HG03097 (cell line): ENCODE results near the gene ASPA.

Experiments
- ATAC-seq: cut with Tn5 transposase; IDR thresholded peaks from one replicate; pipeline ENCODE4 v1.9.1; 2021; ENCODE audit not compliant: unreplicated experiment, low FRiP score

Gene ASPA

DNA sequence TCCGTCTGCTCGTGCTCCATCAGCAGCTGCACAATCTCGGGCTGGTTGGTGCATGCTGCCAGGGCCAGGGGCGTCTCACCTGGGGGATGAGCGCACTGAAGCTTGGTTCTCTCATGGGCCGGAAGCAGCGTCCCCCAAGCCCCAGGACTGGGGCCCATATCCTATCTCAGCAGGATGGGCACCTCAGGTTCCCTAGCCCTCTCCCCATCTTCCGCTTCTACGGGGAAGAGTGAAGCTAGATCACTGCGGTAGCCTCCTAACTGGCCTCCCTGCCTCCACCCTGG, 57.0 kb downstream of the ASPA start:
- no peak for ATAC-seq

DNA sequence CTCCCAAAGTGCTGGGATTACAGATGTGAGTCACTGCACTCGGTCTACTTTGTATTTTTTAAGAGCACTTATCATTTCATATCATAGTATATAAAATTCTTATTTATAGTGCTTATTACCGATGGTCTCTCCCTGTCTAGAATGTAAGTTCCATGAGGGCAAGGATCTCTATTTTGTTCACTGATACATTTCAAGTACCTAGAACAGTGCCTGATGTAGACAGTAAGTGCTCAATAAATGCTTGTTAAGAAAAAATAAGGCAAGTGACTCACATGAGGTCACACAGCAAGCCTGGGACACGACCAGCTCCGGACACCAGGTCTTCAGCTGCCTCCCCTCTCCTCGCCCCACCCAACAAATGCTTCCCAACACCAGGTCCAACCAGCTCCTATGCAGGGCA, 58.0 kb downstream of the ASPA start:
- no peak for ATAC-seq

DNA sequence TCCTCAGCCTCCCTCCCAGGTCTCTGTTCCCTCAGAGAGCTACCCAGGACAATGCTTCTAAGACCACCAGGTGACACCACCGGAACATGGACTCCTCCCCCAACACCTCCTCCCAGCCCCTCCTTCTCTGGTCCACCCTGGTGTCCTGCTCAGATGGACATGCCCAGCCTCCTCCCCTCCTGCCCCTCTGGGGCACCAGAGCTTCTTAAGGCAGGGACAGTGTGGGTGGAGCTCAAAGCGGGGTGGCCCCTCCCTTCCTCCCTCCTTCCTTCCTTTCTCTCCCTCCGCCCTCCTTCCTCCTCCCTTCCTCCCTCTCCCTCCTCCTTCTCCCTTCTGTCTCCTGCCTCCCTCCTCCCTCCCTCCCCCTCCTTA, 59.1 kb downstream of the ASPA start:
- ATAC-seq: no peak

DNA sequence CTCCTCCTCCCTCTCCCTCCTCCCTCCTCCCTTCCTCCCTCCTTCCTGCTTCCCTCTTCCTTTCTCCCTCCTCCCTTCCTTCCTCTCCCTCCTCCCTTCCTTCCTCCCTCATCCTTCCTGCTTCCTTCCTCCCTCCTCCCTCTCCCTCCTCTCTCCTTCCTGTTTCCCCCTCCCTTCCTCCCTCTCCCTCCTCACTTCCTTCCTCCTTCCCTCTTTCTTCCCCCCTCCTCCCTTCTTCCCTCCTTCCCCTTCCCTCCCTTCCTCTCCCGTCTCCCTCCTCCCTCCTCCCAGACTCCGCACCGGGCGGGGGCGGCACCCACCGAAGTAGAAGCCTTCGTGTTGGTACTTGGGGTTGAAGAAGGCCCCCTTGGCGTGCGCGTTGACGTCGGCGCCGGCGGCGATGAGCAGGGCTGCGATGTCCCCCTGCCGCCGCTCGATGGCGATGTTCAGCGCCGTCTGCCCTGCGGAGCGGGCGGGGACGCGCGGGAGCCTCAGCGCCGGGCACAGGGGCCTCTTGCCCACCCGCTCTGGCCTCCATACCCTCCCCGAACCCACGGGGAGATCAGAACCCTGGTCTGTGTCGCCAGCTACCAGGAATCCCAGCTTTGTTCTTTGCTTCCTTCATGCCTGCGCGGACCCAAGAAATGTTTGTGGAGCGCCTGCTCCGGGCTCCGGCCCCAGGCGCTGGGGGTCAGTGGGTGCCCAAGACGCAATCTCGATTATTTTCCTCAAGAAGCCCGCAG, 59.6 kb downstream of the ASPA start:
- ATAC-seq: no peak

DNA sequence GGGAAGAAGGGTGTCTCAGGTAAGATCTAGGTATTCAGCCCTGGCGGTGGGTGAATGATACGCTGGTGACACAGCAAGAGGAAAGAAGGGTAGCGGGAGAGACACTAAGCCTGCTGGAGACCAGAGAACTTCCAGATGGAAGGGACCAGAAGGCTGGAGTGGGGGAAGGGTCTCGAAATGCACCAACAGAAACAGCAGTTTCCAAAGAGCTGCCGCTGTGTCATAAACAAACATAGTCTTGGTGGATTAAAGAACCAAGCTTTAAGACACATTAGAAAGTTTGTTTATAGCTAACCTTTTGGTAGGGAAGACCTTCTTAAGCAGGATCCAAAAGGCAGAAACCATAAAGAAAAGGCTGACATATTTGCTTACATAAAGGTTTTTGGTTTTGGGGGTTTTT, 60.9 kb downstream of the ASPA start:
- ATAC-seq: no peak

DNA sequence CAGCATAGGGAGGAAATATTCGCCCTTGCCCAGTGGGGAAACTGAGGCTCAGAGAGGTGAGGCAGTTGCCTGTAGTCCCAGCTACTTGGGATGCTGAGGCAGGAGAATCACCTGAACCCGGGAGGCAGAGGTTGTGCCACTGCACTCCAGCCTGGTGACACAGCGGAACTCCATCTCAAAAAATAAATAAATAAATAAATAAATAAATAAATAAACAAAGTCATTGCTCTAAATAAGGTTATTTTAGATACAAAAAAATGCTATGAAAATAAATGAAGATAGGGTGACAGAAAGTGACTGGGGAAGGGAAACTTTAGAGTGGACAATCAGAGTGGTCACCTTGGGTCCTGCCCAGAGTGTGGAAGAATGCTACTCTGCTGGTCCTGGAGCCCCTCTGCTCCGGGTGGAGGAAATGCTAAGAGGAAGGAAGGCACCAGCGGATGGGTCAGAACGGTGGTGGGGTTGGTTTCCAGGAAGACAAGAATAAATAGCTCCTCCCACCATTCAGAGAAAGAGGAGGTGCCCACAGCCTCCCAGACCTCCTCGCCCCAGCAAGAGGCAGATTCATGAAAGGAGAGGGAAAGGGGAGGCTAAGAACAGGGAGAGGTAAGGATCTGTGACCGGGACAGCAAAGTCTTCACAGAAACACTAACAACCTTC, 64.2 kb downstream of the ASPA start:
- ATAC-seq: no peak

DNA sequence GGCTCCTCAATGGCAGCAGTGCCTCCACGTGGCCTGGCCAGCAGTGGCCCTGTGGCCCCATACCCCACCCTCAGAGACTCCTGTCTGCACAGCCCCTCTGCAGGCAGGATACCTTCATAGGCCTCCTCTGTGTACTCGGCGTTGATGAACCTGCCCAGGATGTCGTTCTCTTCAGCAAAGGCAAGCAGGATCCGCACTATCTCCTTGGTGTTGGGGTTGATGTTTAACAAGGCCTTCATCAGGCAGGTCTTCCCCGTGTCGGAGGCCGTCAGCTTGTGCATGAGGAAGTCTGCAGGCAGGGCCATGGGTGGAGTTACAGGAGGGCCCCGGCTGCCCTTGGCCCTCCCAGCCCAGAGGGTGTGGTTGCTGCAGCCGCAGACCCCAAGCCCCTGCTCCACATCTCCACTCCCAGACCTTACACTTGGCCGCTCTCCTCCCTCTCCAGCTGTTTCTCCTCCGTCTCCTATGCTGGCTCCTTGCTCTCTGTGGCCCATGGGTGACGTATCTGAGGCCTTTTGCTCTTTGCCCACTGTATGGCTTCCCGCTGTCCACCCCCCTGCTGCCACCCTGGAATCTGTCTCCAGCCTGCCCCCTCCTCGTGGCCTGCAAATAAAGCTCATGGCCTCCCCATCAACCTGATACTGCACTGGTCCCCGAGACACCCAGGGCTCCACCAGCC, 66.8 kb downstream of the ASPA start:
- ATAC-seq: no peak

DNA sequence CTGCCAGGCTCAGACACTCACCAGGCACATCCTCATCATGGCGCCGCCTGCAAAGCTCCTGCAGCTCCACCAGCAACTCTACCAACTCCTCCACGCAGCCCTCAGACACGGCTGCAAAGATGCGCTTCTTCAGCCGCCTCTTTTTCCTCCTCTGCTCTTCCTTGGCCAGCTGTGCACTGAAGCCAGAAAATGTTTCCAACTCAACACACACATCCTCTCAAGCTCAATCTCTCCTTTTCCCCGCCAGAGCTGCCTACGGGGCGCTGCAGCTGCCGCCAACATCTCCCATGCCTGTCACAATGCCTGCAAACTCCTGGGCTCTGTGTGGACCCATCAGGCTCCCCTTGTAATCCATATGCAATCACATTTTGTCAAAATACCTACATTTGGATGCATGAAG, 67.7 kb downstream of the ASPA start:
- ATAC-seq: no peak

DNA sequence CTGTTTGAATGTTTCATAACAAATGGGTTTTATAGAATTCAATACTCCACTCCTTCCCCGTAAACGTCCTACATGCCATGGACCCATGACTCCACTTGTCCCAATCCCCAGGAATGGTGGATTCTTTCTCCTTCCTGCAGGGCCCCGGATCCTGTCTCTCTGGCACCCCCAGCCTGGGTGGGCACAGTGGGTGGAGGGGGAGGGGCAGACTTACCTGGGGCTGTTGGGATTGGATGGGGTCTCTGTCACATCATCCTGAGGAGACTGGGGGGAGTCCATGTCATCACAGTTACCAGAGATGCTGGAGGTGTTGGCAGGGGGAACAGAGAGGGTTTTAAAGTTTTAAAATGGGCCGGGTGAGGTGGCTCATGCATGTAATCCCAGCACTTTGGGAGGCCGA, 68.6 kb downstream of the ASPA start:
- no peak for ATAC-seq

DNA sequence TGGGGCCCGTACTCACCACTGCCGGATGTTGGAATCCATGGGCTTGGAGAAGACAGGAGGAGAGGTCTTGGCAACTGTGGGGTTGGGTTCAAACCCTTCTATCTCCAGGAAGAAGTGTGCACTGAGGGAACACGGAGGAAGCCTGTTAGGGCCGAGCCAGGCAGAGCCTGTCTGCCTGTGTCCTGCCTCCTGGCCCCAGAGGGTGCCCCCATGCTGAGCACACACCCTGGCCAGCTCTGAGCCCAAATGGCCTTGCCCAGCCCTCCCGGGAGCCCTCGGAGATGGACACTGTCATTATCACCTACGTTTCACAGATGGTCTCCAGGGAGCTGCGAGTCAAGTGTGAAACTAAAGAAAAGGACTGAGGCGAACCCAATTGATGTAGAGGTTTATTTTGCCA, 69.4 kb downstream of the ASPA start:
- ATAC-seq: no peak

DNA sequence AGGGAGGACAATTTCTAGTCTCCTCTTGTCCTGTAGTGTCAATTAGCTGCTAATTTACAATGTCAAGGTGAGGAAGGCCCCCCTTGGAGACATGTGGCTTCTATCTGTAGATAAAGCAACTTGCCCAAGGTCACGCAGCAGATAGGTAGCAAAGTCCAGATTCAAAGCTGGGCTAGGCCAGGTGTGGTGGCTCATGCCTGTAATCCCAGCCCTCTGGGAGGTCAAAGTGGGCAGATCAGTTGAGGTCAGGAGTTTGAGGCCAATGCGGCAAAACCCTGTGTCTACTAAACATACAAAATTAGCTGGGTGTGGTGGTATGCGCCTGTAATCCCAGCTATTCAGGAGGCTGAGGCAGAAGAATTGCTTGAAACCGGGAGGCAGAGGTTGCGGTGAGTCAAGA, 70.7 kb downstream of the ASPA start:
- no peak for ATAC-seq

DNA sequence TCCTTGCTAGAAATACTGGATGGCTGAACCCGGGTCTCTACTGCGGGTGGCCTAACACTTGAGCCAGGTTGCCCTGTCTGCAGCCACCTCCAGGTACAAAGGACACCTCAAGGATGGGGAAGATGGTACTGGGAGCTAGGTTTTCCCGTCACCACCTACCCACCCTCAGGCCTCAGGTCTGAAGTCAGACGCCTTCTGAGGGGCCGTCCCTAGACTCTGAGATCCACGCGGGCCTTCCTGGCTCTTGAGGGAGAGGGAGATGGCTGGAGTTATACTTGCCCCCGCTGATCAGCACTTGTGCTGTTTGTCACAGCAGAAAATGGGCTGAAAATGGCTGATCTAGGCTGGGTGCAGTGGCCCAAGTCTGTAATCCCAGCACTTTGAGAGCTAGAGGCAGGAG, 71.2 kb downstream of the ASPA start:
- ATAC-seq: no peak

DNA sequence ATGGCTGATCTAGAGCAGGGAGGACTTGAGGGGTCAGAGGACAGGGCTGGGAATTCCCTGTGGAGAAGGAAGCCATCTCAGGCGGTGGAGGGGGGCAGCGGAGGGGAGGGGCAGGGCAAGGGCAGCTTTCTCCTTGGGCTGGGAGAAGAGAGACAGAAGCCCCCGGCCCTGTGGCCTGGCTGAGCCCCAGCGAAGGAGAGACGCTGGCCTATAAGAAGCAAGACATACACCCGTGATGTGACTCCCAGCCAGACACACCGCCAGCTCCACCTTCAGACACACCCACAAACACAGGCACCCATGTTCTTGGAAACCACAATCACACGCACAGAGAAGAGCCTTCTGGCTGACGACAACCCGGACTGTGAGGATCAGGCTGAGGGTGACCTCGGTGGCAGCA, 71.8 kb downstream of the ASPA start:
- ATAC-seq: no peak

DNA sequence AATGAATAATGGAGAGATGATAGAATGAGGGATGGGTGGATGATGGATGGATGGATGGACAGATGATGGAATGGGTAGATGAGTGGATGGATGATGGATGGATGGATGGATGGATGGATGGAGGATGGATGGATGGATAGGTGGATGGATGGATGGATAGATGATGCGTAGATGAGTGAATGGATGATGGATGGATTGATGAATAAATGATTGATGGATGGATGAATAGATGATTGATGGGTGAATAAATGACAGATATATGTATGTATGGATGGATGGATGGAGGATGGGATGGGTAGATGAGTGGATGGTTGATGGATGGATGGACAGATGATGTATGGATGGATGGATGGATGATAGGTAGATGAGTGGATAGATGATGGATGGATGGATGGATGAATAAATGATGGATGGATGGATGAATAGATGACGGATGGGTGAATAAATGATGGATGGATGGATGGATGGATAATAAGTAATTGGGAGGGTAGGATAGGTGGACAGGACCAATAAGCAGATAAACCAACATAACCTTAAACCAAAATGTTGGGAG, 73.9 kb downstream of the ASPA start:
- ATAC-seq: no peak

DNA sequence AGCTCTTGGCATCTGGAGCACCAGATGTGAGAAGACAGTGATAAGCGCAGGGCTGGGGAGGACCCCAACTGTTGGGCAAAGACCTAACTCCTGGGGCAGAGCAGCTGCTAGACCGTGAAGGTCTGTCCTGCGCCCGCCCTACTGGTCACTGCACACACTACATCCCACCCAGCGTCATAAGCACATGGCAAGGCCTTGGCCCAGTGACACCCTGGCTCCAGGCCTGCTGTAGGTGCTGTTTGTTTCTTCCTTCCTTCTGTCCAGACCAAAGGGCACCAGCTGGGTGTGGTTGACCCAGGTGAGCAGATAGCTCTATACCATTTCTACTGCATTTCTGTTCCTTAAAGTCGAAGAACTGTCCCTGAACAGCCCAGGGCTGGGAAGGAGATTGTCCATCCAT, 75.4 kb downstream of the ASPA start:
- no peak for ATAC-seq

DNA sequence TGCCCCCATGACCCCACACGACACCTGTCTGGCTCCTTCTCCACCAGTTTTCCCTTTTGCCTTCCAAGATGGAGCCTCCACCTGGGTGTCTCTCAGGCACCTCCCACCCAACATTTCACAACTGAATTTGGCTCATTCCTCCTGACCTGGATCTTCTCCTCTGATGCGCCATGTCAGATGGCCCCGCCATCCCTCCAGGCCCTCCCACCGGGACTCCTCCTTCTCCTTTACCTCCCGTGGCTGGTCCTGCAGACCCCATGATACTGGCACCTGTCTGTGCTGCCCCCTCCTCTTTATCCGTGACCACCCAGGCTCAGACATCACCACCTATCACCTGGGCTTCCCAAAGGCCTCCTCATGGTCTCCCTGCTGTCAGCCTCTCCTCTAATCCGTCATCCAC, 77.1 kb downstream of the ASPA start:
- ATAC-seq: no peak
